WTC11 (cell line): ENCODE data around the gene FSTL4. TPM values are rescaled to one million over a fixed set of nuclear protein-coding genes. Genes with fewer than 3 reads are reported as not detected.

Experiments used
- ATAC-seq: fragments of 200-7000 bp; cut with Tn5 transposase; 2 replicates; pipeline ENCODE4 v1.10.0; 2021; ENCODE audit warnings: mild to moderate bottlenecking, moderate library complexity
- CTCF ChIA-PET: fragments of 300-600 bp; sonication (Branson Sonifier 250); formaldehyde crosslinking; loops from one replicate; lab custom pipeline; 2021; ENCODE audit warnings: antibody characterized with exemption; lab: Charles Lee
- POLR2A ChIA-PET: fragments of 350-600 bp; sonication (Branson Sonifier 250); formaldehyde crosslinking; loops from one replicate; lab custom pipeline; 2021; ENCODE audit warnings: antibody characterized with exemption; lab: Charles Lee
- DNase-seq: peaks from one replicate; pipeline ENCODE4 v3.0.0; 2021; ENCODE audit warnings: low spot score
- H3K27ac Mint-ChIP-seq: 2 replicates; pipeline ENCODE4 v1.8.0; 2021; ENCODE audit warnings: mixed read lengths
- H3K27me3 Mint-ChIP-seq: 2 replicates; pipeline ENCODE4 v1.8.0; 2021; ENCODE audit warnings: low read depth, mild to moderate bottlenecking, moderate library complexity, mixed read lengths
- H3K36me3 Mint-ChIP-seq: 2 replicates; pipeline ENCODE4 v1.8.0; 2021; ENCODE audit warnings: mixed read lengths
- H3K4me1 Mint-ChIP-seq: 2 replicates; pipeline ENCODE4 v1.8.0; 2022; ENCODE audit warnings: mixed read lengths
- H3K4me3 Mint-ChIP-seq: 2 replicates; pipeline ENCODE4 v1.8.0; 2021; ENCODE audit warnings: mild to moderate bottlenecking, moderate library complexity, mixed read lengths
- H3K9me3 Mint-ChIP-seq: 2 replicates; pipeline ENCODE4 v1.8.0; 2021; ENCODE audit warnings: mixed read lengths
- ATF1 ChIP-seq: sonication (generic); formaldehyde crosslinking; IDR thresholded peaks from 2 replicates; pipeline ENCODE4 v1.8.1; 2023; ENCODE audit warnings: mild to moderate bottlenecking, moderate library complexity, missing genetic modification reagents
- ESRRA ChIP-seq: sonication (generic); formaldehyde crosslinking; IDR thresholded peaks from 2 replicates; pipeline ENCODE4 v1.8.1; 2022; ENCODE audit warnings: mild to moderate bottlenecking, missing genetic modification reagents, borderline replicate concordance
- FOXJ3 ChIP-seq: sonication (generic); formaldehyde crosslinking; IDR thresholded peaks from 2 replicates; pipeline ENCODE4 v1.9.0; 2021; ENCODE audit warnings: missing genetic modification reagents, mild to moderate bottlenecking, borderline replicate concordance
- FOXK1 ChIP-seq: sonication (generic); formaldehyde crosslinking; IDR thresholded peaks from 2 replicates; pipeline ENCODE4 v1.8.0; 2022; ENCODE audit warnings: mild to moderate bottlenecking, moderate library complexity, missing genetic modification reagents
- GRHL2 ChIP-seq: fragments of 250-450 bp; sonication (Bioruptor Pico); IDR thresholded peaks from 2 replicates; pipeline ENCODE4 v1.8.0; 2022; ENCODE audit warnings: mild to moderate bottlenecking, moderate library complexity; ENCODE audit not compliant: insufficient replicate concordance, severe bottlenecking
- HMGA2 ChIP-seq: fragments of 250-450 bp; sonication (Bioruptor Pico); IDR thresholded peaks from 2 replicates; pipeline ENCODE4 v1.4.0; 2021; ENCODE audit warnings: mild to moderate bottlenecking, moderate library complexity
- IRF2 ChIP-seq: sonication (generic); formaldehyde crosslinking; IDR thresholded peaks from 2 replicates; pipeline ENCODE4 v1.8.0; 2022; ENCODE audit warnings: low read depth, missing genetic modification reagents, borderline replicate concordance
- JUN ChIP-seq: sonication (generic); formaldehyde crosslinking; IDR thresholded peaks from 2 replicates; pipeline ENCODE4 v1.8.0; 2023; ENCODE audit warnings: mild to moderate bottlenecking, missing genetic modification reagents
- MXD4 ChIP-seq: fragments of 250-450 bp; sonication (Bioruptor Pico); IDR thresholded peaks from 2 replicates; pipeline ENCODE4 v1.8.0; 2021; ENCODE audit warnings: mild to moderate bottlenecking, moderate library complexity, borderline replicate concordance
- NFATC4 ChIP-seq: fragments of 250-450 bp; sonication (Bioruptor Pico); IDR thresholded peaks from 2 replicates; pipeline ENCODE4 v1.9.0; 2021; ENCODE audit warnings: mild to moderate bottlenecking
- SP1 ChIP-seq: sonication (generic); formaldehyde crosslinking; conservative IDR thresholded peaks from 2 replicates; pipeline ENCODE4 v1.8.1; 2022; ENCODE audit warnings: missing genetic modification reagents
- TCF7 ChIP-seq: sonication (generic); formaldehyde crosslinking; IDR thresholded peaks from 2 replicates; pipeline ENCODE4 v1.8.0; 2022; ENCODE audit warnings: mild to moderate bottlenecking, low read depth, missing genetic modification reagents, moderate library complexity
- TEAD4 ChIP-seq: sonication (generic); formaldehyde crosslinking; IDR thresholded peaks from 2 replicates; pipeline ENCODE4 v1.8.0; 2022; ENCODE audit warnings: mild to moderate bottlenecking, missing genetic modification reagents
- USF2 ChIP-seq: sonication (generic); formaldehyde crosslinking; IDR thresholded peaks from 2 replicates; pipeline ENCODE4 v1.8.1; 2023; ENCODE audit warnings: mild to moderate bottlenecking, missing genetic modification reagents, moderate library complexity
- ZNF219 ChIP-seq: sonication (generic); formaldehyde crosslinking; IDR thresholded peaks from 2 replicates; pipeline ENCODE4 v1.8.0; 2023; ENCODE audit warnings: missing genetic modification reagents, mild to moderate bottlenecking, borderline replicate concordance
- total RNA-seq: library from RNA; stranded (reverse); gene quantifications from 3 replicates; pipeline ENCODE4 v1.2.3, GENCODE V29; 2021
- TF ChIP-seq, protein P1 (sequence below): sonication (generic); formaldehyde crosslinking; IDR thresholded peaks from 2 replicates; pipeline ENCODE4 v1.8.1; 2022; ENCODE audit warnings: low read depth, missing genetic modification reagents, borderline replicate concordance
- TF ChIP-seq, protein P2 (sequence below): sonication (generic); formaldehyde crosslinking; conservative IDR thresholded peaks from 2 replicates; pipeline ENCODE4 v1.8.1; 2022; ENCODE audit warnings: mild to moderate bottlenecking, missing genetic modification reagents
- TF ChIP-seq, protein P3 (sequence below): sonication (generic); formaldehyde crosslinking; IDR thresholded peaks from 2 replicates; pipeline ENCODE4 v1.8.1; 2022; ENCODE audit warnings: mild to moderate bottlenecking, missing genetic modification reagents, moderate library complexity, borderline replicate concordance
- TF ChIP-seq, protein P4 (sequence below): sonication (generic); formaldehyde crosslinking; IDR thresholded peaks from 2 replicates; pipeline ENCODE4 v1.8.1; 2023; ENCODE audit warnings: mild to moderate bottlenecking, missing genetic modification reagents, moderate library complexity
- TF ChIP-seq, protein P5 (sequence below): sonication (generic); formaldehyde crosslinking; IDR thresholded peaks from 2 replicates; pipeline ENCODE4 v1.8.0; 2023; ENCODE audit warnings: mild to moderate bottlenecking, missing genetic modification reagents

The FSTL4 gene
- total RNA-seq, 1 experiment from 2014 or later = 6.1 TPM

- H3K4me3 Mint-ChIP-seq = no peak overlapping the region
- TF ChIP-seq TCF7 (no peak), USF2 (no peak), JUN (CRISPR knock-in tag) (no peak), HMGA2 (CRISPR knock-in tag) (no peak), FOXK1 (CRISPR knock-in tag) (no peak), FOXJ3 (no peak), ZNF219 (no peak), SP1 (CRISPR knock-in tag) (no peak), IRF2 (CRISPR knock-in tag) (no peak), TEAD4 (CRISPR knock-in tag) (no peak), GRHL2 (CRISPR knock-in tag) (no peak), MXD4 (no peak), NFATC4 (CRISPR knock-in tag) (no peak), ESRRA (CRISPR knock-in tag) (no peak)
- TF ChIP-seq, protein P1, sequence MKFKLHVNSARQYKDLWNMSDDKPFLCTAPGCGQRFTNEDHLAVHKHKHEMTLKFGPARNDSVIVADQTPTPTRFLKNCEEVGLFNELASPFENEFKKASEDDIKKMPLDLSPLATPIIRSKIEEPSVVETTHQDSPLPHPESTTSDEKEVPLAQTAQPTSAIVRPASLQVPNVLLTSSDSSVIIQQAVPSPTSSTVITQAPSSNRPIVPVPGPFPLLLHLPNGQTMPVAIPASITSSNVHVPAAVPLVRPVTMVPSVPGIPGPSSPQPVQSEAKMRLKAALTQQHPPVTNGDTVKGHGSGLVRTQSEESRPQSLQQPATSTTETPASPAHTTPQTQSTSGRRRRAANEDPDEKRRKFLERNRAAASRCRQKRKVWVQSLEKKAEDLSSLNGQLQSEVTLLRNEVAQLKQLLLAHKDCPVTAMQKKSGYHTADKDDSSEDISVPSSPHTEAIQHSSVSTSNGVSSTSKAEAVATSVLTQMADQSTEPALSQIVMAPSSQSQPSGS (CRISPR knock-in tag) = no peak
- TF ChIP-seq, protein P2, sequence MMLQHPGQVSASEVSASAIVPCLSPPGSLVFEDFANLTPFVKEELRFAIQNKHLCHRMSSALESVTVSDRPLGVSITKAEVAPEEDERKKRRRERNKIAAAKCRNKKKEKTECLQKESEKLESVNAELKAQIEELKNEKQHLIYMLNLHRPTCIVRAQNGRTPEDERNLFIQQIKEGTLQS (CRISPR knock-in tag) = no peak
- TF ChIP-seq, protein P3, sequence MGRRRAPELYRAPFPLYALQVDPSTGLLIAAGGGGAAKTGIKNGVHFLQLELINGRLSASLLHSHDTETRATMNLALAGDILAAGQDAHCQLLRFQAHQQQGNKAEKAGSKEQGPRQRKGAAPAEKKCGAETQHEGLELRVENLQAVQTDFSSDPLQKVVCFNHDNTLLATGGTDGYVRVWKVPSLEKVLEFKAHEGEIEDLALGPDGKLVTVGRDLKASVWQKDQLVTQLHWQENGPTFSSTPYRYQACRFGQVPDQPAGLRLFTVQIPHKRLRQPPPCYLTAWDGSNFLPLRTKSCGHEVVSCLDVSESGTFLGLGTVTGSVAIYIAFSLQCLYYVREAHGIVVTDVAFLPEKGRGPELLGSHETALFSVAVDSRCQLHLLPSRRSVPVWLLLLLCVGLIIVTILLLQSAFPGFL (CRISPR knock-in tag) = no peak
- TF ChIP-seq, protein P4, sequence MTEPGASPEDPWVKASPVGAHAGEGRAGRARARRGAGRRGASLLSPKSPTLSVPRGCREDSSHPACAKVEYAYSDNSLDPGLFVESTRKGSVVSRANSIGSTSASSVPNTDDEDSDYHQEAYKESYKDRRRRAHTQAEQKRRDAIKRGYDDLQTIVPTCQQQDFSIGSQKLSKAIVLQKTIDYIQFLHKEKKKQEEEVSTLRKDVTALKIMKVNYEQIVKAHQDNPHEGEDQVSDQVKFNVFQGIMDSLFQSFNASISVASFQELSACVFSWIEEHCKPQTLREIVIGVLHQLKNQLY (CRISPR knock-in tag) = no peak
- TF ChIP-seq, protein P5, sequence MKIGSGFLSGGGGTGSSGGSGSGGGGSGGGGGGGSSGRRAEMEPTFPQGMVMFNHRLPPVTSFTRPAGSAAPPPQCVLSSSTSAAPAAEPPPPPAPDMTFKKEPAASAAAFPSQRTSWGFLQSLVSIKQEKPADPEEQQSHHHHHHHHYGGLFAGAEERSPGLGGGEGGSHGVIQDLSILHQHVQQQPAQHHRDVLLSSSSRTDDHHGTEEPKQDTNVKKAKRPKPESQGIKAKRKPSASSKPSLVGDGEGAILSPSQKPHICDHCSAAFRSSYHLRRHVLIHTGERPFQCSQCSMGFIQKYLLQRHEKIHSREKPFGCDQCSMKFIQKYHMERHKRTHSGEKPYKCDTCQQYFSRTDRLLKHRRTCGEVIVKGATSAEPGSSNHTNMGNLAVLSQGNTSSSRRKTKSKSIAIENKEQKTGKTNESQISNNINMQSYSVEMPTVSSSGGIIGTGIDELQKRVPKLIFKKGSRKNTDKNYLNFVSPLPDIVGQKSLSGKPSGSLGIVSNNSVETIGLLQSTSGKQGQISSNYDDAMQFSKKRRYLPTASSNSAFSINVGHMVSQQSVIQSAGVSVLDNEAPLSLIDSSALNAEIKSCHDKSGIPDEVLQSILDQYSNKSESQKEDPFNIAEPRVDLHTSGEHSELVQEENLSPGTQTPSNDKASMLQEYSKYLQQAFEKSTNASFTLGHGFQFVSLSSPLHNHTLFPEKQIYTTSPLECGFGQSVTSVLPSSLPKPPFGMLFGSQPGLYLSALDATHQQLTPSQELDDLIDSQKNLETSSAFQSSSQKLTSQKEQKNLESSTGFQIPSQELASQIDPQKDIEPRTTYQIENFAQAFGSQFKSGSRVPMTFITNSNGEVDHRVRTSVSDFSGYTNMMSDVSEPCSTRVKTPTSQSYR = no peak
- TF ChIP-seq, all 79 proteins: peak for 0
- ChIA-PET POLR2A (no interaction called here), CTCF (no interaction called here)
- Mint-ChIP-seq H3K36me3 (no peaks in the 10 kb centered on the region), H3K27me3 (no peaks in the 10 kb centered on the region; the same call in 1 of the 2 replicates), H3K9me3 (no peaks in the 10 kb centered on the region), H3K4me1 (peaks cover 15% of the 10 kb centered on the region), H3K27ac (no peak overlapping the region)
- no peak for ATAC-seq
- no peak for DNase-seq
Observed at GRCh38 chr5:133454442-133454841, 157.9 kb downstream of the FSTL4 start.

- Mint-ChIP-seq H3K27ac (no peak overlapping the region), H3K9me3 (no peaks in the 10 kb centered on the region), H3K4me3 (no peak overlapping the region), H3K27me3 (no peaks in the 10 kb centered on the region; the same call in 1 of the 2 replicates), H3K4me1 (peaks cover 15% of the 10 kb centered on the region), H3K36me3 (no peaks in the 10 kb centered on the region)
- ChIA-PET POLR2A (no interaction called here), CTCF (no interaction called here)
- no peak for TF ChIP-seq ATF1
- ATAC-seq = no peak
- DNase-seq = no peak
Observed at GRCh38 chr5:133453831-133454230, 158.5 kb downstream of the FSTL4 start.
